CD4-positive, alpha-beta T cell treated with Interleukin-10 for 1 hour (primary cell): ENCODE results near the gene ANAPC4.

Experiments used
- DNase-seq: peaks from one replicate; pipeline ENCODE4 v3.0.0-alpha.2; 2020

ANAPC4 gene

DNA sequence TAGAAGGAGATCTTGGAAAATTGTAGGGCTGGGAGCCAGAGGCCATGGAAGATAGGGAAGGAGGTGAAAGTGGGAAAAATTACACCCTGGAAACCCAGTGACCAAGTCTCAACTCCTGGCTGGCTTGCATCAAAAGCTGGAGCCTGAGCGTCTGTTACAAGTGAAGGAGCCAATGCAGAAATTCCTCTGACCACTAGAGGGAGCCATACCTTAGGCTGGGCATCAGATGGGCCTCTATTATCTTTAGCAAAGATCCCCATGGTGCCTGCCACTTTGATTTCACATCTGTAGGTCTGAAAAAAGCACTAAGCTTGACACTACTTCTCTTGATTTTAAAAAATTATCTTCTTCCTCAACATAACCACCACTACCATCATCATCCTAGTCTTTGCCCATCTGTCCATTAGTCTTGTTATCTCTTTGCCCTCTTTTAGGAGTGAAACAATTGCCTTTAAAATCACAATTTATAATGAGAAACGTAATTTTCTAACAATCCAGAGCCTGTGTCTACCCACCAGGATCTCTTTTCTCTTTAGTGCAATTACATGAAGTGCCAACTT, 62.9 kb downstream of the ANAPC4 start:
- peak; percentile 60 for DNase-seq

- no peak for DNase-seq
Observed at GRCh38 chr4:25440478-25441030, 63.5 kb downstream of the ANAPC4 start.

- no peak for DNase-seq
Observed at GRCh38 chr4:25441519-25442117, 64.6 kb downstream of the ANAPC4 start.

DNA sequence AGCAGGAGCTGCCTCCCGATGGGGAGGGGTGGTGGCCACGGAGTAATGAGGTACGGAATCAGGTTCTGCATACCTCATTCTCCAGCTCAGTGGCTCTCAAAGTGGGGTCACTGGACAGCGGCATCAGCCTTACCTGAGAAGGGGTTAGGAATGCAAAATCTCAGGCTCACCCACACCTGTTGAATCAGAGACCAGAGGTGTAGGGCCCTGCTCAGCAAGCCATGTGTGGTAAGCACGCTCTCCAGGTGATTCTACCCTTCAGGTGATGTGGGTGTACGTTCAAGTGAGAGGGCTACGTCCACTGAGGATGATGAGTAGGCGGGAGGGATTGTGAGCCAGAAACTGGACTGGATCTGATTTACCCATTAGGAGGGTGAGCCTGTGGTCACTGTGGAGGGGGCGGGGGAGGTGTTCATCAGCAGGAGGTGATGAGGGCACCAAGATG, 65.8 kb downstream of the ANAPC4 start:
- no peak for DNase-seq

DNA sequence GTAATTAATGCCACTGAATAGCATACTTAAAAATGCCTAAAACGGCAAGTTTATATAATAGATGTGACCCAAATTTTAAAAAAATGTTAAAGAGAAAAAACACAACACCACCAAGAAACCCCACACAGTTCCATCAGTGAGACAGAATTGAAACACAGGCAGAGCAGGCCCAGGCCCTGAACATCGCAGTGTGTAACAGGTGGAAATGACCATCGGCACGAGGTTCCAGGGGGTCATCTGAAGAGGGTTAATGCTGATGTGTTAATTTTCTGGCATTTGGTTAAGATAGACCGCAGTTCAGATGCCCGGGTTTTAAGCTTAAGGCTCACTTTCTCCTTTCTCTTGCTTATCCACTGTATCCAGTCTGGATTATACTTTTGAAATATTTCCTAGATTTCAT, 66.8 kb downstream of the ANAPC4 start:
- DNase-seq, result no peak

DNA sequence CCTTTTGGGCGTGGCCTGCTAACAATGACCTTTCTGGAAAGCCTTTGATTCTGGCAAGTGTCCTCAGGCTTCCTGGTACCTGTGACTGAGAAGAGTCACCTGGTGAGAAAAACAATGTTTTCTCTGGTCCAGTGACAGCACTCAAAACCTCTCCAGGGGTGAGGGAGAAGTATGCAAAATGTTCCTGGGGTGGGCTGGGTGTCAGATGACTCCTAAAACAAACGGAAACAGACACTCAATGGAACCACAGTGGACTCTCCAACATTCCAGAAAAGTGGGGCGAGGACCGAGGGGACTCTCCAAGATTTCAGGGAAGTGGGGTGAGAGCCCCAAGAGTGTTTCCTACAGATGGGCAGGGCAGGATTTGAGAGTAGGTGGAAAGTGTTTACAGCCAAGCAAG, 69.5 kb downstream of the ANAPC4 start:
- DNase-seq, result no peak

DNA sequence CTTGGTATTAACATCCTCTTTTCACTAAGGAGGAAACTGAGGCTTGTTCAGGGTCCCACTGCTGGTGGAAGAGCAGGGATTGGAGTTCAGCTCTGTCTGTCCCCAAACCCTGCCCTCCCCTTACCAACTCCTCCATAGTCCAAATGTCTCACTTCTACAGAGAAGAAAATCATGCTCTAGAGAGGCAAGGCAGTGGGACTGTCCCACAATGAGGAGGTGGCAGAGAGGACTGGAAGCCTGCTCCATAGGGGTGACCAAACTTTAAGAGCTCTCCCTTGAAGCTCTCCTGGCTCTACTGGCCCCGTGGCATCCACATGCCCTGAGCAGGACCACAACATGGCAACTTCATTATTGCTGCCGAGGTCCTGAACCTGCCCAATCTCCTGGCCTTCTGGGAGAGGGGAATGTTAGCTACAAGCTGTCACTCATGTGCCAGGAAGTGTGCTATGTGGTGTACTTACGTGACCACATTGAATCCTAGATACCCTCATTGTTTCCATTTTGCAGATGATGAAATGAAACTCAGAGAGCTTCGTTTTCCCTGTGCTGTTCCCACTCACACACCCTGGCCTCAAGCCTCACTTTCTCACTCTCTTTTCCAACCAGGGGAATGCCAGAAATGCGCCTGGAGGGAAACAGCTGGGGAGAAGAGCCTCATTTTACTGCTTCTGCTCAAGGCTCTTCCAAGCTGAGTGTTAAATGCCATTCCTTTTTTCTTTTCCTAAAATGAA, 71.5 kb downstream of the ANAPC4 start:
- no peak for DNase-seq

DNA sequence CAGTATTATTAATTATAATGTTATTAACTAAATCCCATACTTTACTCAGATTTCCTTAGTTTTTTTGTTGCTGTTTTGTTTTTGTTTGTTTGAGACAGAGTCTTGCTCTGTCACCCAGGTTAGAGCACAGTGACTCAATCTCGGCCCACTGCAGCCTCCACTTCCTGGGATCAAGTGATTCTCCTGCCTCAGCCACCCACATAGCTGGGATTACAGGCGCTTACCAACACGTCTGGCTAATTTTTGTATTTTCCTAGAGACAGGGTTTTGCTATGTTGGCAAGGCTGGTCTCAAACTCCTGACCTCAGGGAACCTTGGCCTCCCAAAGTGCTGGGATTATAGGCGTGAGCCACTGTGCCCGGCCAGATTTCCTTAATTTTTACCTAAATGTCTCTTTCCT, 72.2 kb downstream of the ANAPC4 start:
- DNase-seq, result no peak

DNA sequence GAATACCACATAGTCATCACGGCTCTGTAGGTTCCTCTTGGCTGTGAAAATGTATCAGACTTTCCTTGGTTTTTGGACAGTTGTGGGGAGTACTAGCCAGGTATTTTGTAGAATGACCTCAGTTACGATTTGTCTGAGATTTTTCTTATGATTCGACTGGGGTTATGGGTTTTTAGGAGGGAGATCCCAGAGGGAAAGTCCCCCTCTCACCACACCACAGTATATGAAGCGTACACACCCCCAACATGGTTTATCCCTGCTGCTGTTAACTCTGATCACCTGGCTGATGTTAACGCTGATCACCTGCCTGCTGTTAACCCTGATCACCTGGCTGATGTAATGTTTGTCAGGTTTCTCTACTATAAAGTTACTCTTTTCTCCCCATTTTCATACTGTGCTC, 72.6 kb downstream of the ANAPC4 start:
- no peak for DNase-seq

DNA sequence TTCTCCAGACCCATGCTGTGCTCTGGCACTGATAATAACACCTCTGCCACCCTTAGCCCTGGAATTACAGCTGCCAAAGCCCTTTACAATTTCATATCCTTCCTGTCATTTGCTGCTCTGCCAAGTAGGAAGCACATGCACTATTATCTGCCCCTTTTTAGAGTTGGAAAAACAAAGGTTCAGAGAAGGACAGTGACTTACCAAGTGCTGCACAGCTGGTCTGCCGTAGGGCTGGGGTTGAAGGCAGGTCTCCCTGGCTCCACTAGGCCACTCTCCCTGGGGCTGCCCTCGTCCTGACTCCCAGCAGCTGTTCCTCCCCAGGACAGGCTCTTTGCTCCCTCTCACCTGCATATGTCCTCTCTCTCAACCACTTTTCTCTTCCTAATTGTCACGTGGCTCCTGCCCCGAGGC, 73.4 kb downstream of the ANAPC4 start:
- DNase-seq, result no peak

DNA sequence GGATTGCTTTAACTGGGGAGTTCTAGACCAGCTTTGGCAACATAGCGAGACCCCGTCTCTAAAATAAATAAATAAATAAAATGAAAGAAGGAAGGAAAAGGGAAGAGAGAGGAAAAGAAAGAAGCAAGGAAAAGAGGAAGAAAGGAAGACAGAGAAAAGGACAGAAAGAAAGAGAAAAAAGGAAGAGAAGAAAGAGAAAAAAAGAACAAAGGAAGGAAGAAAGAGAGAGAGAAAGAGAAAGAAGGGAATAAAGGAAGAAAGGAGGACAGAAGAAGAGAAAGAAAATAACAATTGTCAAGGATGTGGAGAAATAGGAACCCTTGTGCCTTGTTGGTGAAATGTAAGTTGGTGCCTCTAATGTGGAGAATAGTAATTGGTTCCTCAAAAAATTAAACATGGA, 74.6 kb downstream of the ANAPC4 start:
- no peak for DNase-seq

- DNase-seq, result no peak
Observed at GRCh38 chr4:25452081-25452480, 75.0 kb downstream of the ANAPC4 start.

DNA sequence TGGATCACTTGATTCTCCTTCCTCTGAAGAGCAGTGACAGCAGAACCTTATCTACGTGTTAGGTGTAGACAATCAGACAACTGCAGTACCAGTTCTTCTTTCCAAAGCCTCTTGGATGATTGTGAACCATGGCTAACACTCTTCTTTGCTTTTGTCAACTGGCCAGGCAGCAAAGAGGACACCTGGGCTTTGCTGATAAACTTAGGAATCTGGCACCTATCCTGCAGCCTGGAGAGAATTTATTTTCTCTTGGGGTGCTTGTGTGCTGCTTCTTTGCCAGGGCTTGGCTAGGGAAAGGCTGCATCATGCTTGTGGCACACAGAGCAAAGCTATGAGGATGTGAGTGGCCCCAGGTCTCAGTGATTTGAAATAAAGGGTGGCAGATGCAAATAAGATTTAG, 77.4 kb downstream of the ANAPC4 start:
- no peak for DNase-seq

- no peak for DNase-seq
Observed at GRCh38 chr4:25457053-25457715, 80.1 kb downstream of the ANAPC4 start.

DNA sequence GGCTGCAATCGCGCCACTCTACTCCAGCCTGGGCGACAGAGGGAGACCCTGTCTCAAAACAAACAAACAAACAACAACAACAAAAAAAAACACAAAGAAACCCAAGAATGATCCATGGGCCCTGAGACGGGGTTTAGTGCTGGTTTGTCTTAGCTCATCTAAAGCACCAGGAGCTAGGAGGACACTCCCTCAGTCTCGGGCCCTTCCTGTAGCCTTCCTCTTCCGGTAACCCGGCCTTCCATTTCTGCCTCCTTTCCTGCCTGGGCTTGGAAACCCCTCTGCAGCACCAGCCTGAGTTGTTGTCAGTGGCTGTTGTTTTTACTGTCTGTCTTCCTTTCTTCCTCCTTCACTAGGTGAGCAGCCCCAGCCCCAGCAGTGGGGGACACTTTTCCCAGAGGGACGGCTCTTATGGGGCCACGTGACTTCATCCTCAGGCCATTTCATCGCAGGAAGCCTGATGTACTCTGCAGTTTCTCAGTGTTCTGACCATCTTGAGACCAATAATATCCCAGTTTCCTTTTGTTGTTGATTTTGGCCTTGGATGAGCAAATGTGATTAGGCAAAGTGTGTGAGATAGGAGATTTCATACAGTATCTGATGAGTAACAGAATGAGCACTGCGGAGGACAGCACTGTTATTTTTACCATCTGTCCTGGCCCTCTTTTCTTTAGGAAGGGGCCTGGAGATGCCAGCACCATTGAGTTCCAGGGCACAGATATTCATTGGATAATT, 90.1 kb downstream of the ANAPC4 start:
- no peak for DNase-seq

GRCh38 chr4:25467843-25468242, 90.8 kb downstream of the ANAPC4 start:
- no peak for DNase-seq
